ENCODE data around the gene PLCB4. TPM values are rescaled to one million over a fixed set of nuclear protein-coding genes. Genes with fewer than 3 reads are reported as not detected.

The PLCB4 gene
- total RNA-seq, 1 donor from 2014 or later, result 53.3 TPM

DNA sequence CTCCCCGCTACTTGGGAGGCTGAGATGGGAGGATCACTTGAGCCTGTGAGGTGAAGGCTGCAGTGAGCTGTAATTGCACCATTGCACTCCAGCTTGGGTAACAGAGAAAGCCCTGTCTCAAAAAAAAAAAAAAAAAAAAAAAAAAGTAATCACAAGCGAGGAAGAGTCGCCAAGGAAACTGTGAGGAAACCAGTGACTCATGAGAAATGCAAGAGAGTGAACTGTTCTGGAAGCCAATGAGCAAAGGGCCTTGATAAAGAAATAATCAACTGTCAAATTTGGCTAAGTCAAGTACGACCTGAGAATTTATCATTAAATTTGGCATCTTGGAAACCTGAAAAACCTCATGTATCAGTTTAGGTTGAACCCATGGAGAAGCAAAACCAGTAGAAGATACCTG is 429.4 kb downstream of the PLCB4 start:
- Mint-ChIP-seq H3K9me3 (peaks cover 8% of the 10 kb centered on the region), H3K4me1 (no peaks in the 10 kb centered on the region), H3K27me3 (ENCODE audit: low read depth) (peaks cover under 1% of the 10 kb centered on the region), H3K27ac (ENCODE audit: unreplicated experiment) (no peak overlapping the region), H3K4me3 (no peak overlapping the region), H3K36me3 (ENCODE audit: low read depth) (no peaks in the 10 kb centered on the region)
- DNase-seq (ENCODE audit: low read depth, low spot score), result no peak
- TF ChIP-seq, protein P1, sequence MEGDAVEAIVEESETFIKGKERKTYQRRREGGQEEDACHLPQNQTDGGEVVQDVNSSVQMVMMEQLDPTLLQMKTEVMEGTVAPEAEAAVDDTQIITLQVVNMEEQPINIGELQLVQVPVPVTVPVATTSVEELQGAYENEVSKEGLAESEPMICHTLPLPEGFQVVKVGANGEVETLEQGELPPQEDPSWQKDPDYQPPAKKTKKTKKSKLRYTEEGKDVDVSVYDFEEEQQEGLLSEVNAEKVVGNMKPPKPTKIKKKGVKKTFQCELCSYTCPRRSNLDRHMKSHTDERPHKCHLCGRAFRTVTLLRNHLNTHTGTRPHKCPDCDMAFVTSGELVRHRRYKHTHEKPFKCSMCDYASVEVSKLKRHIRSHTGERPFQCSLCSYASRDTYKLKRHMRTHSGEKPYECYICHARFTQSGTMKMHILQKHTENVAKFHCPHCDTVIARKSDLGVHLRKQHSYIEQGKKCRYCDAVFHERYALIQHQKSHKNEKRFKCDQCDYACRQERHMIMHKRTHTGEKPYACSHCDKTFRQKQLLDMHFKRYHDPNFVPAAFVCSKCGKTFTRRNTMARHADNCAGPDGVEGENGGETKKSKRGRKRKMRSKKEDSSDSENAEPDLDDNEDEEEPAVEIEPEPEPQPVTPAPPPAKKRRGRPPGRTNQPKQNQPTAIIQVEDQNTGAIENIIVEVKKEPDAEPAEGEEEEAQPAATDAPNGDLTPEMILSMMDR (conservative IDR thresholded peaks at IDR 0.05), result no peak

DNA sequence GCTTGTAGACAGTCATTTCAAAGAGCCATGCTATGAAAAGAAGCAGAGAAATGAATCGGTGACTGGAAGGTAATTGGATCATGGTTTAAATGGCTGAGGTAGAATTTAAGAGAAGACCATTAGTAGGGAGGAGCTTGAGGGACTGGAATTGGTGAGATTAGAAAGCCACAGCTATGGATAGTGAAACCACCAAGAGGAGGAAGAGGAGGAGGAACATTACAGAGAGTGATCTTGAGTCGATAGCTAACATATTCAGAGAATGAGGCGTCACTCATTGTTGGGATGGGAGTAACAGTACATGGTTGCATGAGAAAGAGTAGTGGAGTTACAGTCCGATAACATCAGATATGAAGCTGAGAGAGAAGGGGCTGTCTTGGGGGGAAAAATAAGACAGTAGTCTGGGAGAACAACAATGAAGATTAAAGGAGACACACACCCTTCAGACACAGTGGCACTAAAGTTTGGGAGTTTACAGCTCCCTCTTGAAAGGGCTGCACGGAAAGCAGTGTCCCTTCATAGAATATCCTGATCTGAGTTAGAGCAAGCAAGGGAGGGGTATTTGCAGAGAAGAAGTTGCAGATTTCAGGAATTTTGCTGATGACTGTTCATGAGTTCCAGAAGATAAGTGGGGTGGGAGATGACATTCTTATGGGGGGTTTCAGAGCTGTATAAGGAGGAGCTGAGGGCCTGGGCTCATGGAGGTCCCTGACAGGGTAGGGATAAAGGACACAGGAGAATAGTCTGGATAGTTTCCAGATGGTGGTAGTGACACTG is 430.4 kb downstream of the PLCB4 start:
- DNase-seq (ENCODE audit: low read depth, low spot score), result no peak
- H3K36me3 Mint-ChIP-seq (ENCODE audit: low read depth), result no peaks in the 10 kb centered on the region
- TF ChIP-seq, protein P1 (conservative IDR thresholded peaks at IDR 0.05), result no peak
- H3K4me1 Mint-ChIP-seq, result no peaks in the 10 kb centered on the region
- no peak overlapping the region for H3K4me3 Mint-ChIP-seq
- no peak overlapping the region for H3K27ac Mint-ChIP-seq (ENCODE audit: unreplicated experiment)
- H3K9me3 Mint-ChIP-seq, result peaks cover 7% of the 10 kb centered on the region
- H3K27me3 Mint-ChIP-seq (ENCODE audit: low read depth), result peaks cover 10% of the 10 kb centered on the region

DNA sequence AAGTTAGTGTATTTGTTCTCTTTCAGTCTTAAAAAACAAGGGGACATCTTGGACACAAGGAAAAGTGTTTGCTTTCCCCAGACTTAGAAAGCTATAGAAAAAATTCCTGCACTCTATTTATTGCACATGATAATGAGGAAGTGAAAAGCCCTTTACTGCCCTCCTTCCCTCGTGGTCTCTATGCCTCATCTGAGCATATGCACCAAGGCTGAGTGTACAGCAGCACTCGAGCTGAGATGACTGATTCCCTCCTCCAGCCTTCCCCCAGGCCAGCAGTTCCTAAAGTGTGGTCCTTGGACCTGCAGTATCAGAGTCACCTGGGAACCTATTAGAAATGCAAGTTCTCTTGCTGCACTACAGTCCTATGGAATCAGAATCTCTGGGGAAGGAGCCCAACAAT is 431.2 kb downstream of the PLCB4 start:
- no peak for DNase-seq (ENCODE audit: low read depth, low spot score)
- Mint-ChIP-seq H3K4me1 (no peaks in the 10 kb centered on the region), H3K36me3 (ENCODE audit: low read depth) (no peaks in the 10 kb centered on the region), H3K27ac (ENCODE audit: unreplicated experiment) (no peak overlapping the region), H3K27me3 (ENCODE audit: low read depth) (peaks cover 15% of the 10 kb centered on the region), H3K4me3 (no peak overlapping the region), H3K9me3 (peaks cover 3% of the 10 kb centered on the region)
- TF ChIP-seq, protein P1 (conservative IDR thresholded peaks at IDR 0.05), result no peak

DNA sequence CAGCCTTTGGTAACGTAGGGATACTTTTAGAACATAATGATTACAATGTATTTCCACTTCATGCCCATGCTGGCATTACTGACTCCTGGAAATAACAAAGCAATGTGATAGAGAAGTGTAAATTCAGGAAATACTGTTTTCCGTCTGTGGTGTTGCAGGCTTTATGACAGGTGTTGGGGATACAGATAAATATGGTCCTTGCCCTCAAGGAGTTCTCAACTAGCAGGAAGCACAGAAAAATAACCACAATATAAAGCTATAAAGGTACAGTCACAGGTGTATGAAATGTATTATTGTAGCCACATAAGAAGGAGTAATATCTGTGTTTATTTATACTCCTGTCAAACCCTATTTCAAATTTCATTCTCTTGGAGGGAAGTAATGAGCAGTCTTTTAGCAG is 432.6 kb downstream of the PLCB4 start:
- Mint-ChIP-seq H3K9me3 (no peaks in the 10 kb centered on the region), H3K4me1 (no peaks in the 10 kb centered on the region), H3K27me3 (ENCODE audit: low read depth) (peaks cover 29% of the 10 kb centered on the region), H3K4me3 (no peak overlapping the region), H3K36me3 (ENCODE audit: low read depth) (no peaks in the 10 kb centered on the region), H3K27ac (ENCODE audit: unreplicated experiment) (no peak overlapping the region)
- TF ChIP-seq, protein P1 (conservative IDR thresholded peaks at IDR 0.05), result no peak
- DNase-seq (ENCODE audit: low read depth, low spot score), result no peak

DNA sequence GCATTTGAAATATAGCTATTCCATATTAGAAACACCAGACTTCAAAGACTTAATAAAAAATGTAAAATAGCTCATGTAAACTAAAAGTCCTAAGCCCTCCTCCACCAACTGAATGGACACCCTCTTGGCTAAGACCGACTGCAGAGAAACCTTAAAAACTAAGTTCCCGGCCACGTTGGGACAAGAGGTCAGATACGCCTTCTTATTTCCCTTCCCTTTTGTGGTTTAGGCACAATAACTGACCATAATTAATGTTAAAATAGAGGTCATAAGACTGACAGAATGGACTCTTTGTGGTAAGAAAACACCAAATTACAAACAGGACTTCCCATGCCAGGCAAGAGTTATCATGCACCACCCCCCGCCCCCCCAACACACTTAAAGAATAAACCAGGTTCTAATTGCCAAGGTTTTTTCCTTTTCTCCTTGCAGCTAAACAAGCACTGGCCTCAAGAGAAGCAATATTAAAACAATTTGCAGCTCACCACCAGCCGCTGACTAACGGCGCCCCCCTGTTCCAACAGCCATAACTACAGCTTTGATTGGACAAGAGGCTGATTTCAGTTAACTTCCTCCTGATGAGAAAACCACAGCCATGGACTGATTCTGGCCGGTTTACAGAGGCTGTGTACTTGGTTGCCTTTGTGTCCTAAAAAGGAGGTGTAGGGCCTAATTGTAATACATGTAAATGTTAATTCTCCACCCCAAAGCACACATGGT is 434.8 kb downstream of the PLCB4 start:
- no peak for DNase-seq (ENCODE audit: low read depth, low spot score)
- peaks cover 51% of the 10 kb centered on the region for H3K27me3 Mint-ChIP-seq (ENCODE audit: low read depth)

More for the DNA sequence above, 434.8 kb downstream of the PLCB4 start:
- Mint-ChIP-seq H3K36me3 (ENCODE audit: low read depth) (no peaks in the 10 kb centered on the region), H3K27ac (ENCODE audit: unreplicated experiment) (no peak overlapping the region), H3K4me3 (no peak overlapping the region), H3K9me3 (no peaks in the 10 kb centered on the region), H3K4me1 (no peaks in the 10 kb centered on the region)
- TF ChIP-seq, protein P1 (conservative IDR thresholded peaks at IDR 0.05), result no peak

Data from neural crest cell (in vitro differentiated cells).